ENCODE measurements around the gene SIAH3. TPM values are rescaled to one million over a fixed set of nuclear protein-coding genes. Genes with fewer than 3 reads are reported as not detected.

SIAH3 gene
- total RNA-seq, 1 experiment from 2014 or later, result not detected

DNA sequence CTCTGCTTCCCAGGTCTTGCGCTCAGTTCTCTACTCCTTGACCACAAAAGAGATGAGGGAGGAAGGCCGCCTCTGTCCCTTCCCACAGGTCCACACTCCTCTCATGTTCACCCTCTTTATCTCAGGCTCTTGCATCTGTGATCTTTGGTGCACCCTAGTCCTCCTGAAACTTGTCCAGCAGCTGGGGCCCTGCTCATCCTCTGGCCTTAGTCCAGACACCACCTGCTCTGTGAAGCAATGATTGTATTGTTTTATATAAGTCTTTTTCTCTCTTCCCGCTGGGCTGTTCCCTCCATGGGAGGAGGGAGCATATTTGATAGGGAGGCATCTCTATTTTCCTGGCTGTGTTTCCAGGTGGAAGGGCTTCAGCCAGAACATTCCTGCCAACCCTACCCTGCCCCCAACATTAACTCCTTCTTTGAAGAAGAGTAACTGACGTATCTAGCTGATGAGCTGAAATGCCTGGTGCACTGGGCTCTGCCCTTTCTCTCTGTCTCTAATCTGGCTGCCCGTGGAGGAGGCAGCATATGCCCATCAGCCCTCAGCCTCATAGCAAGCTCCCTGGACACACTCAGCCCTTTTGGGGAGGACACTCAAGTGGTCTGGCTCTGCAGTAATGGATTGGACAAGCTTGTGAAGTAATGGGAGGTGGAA lies 38.2 kb upstream of the SIAH3 start:
- Histone ChIP-seq H3K27ac (ENCODE audit: low read length) (no peak overlapping the region), H3F3A (ENCODE audit: low read length, unreplicated experiment) (no peaks in the 10 kb centered on the region), H3K4me3 (ENCODE audit: low read length) (no peak overlapping the region), H3K36me3 (ENCODE audit: low read depth, low read length) (no peaks in the 10 kb centered on the region), H4K20me1 (ENCODE audit: low read length) (no peaks in the 10 kb centered on the region), H3K79me2 (ENCODE audit: low read length) (no peaks in the 10 kb centered on the region), H3K9me2 (replicated peaks; ENCODE audit: low read length) (no peaks in the 10 kb centered on the region), H3K9ac (ENCODE audit: low read length) (no peak overlapping the region), H2AFZ (ENCODE audit: low read length) (no peak overlapping the region), H3K9me3 (ENCODE audit: low read length) (no peaks in the 10 kb centered on the region), H3K4me2 (ENCODE audit: low read length) (no peak overlapping the region), H3K4me1 (ENCODE audit: insufficient read depth, low read length) (no peaks in the 10 kb centered on the region), H3K27me3 (ENCODE audit: low read length) (peaks cover 41% of the 10 kb centered on the region)
- ChIA-PET POLR2A (ENCODE audit: unreplicated experiment) (no interaction called here), CTCF (no interaction called here)
- TF ChIP-seq EZH2phosphoT487 (IDR thresholded peaks at IDR 0.05; ENCODE audit: borderline replicate concordance, low read length) (no peak), CTCF (conservative IDR thresholded peaks at IDR 0.05; ENCODE audit: low read depth, low read length) (no peak), EZH2 (IDR thresholded peaks at IDR 0.05; ENCODE audit: low read length, unreplicated experiment) (no peak)
- no peak for DNase-seq
- ATAC-seq, result no peak
- no TSS peak for BruUV-seq (replicated peaks)
- intact Hi-C loops (cut with micrococcal nuclease), result no loop called here

GRCh38 chr13:45886466-45886865 lies 34.9 kb upstream of the SIAH3 start:
- Histone ChIP-seq H3K27ac (ENCODE audit: low read length) (no peak overlapping the region), H3K4me2 (ENCODE audit: low read length) (no peak overlapping the region), H3K36me3 (ENCODE audit: low read depth, low read length) (no peaks in the 10 kb centered on the region), H3K9me3 (ENCODE audit: low read length) (no peaks in the 10 kb centered on the region), H3K4me3 (ENCODE audit: low read length) (no peak overlapping the region), H3K79me2 (ENCODE audit: low read length) (no peaks in the 10 kb centered on the region), H3K9ac (ENCODE audit: low read length) (no peak overlapping the region), H2AFZ (ENCODE audit: low read length) (no peak overlapping the region), H3K9me2 (replicated peaks; ENCODE audit: low read length) (no peaks in the 10 kb centered on the region), H4K20me1 (ENCODE audit: low read length) (no peaks in the 10 kb centered on the region), H3F3A (ENCODE audit: low read length, unreplicated experiment) (no peaks in the 10 kb centered on the region), H3K4me1 (ENCODE audit: insufficient read depth, low read length) (no peaks in the 10 kb centered on the region), H3K27me3 (ENCODE audit: low read length) (peaks cover 12% of the 10 kb centered on the region; the same call in 1 of the 2 replicates)
- intact Hi-C loops (cut with micrococcal nuclease), result no loop called here
- DNase-seq (no peak), ATAC-seq (no peak)
- ChIA-PET POLR2A (ENCODE audit: unreplicated experiment) (no interaction called here), CTCF (no interaction called here)
- no peak for TF ChIP-seq EZH2 (IDR thresholded peaks at IDR 0.05; ENCODE audit: low read length, unreplicated experiment)
- TF ChIP-seq CTCF (conservative IDR thresholded peaks at IDR 0.05; ENCODE audit: low read depth, low read length), result no peak
- TF ChIP-seq EZH2phosphoT487 (IDR thresholded peaks at IDR 0.05; ENCODE audit: borderline replicate concordance, low read length), result no peak
- BruUV-seq (replicated peaks), result no TSS peak

- no peaks in the 10 kb centered on the region for H3F3A ChIP-seq (ENCODE audit: low read length, unreplicated experiment)
- H3K9me2 ChIP-seq (replicated peaks; ENCODE audit: low read length), result no peaks in the 10 kb centered on the region
- H3K79me2 ChIP-seq (ENCODE audit: low read length), result no peaks in the 10 kb centered on the region
- DNase-seq (no peak), ATAC-seq (no peak)
- TF ChIP-seq EZH2phosphoT487 (IDR thresholded peaks at IDR 0.05; ENCODE audit: borderline replicate concordance, low read length) (no peak), CTCF (conservative IDR thresholded peaks at IDR 0.05; ENCODE audit: low read depth, low read length) (no peak), EZH2 (IDR thresholded peaks at IDR 0.05; ENCODE audit: low read length, unreplicated experiment) (no peak)
- 0 out of 2 replicates have a peak, but pooled peaks cover 3% of the 10 kb centered on the region for H3K27me3 ChIP-seq (ENCODE audit: low read length)
- no peak overlapping the region for H2AFZ ChIP-seq (ENCODE audit: low read length)
- H3K9ac ChIP-seq (ENCODE audit: low read length), result no peak overlapping the region
- H3K4me2 ChIP-seq (ENCODE audit: low read length), result no peak overlapping the region
- H3K4me1 ChIP-seq (ENCODE audit: insufficient read depth, low read length), result no peaks in the 10 kb centered on the region
- POLR2A ChIA-PET (ENCODE audit: unreplicated experiment), result no interaction called here
- BruUV-seq (replicated peaks), result no TSS peak
- intact Hi-C loops (cut with micrococcal nuclease), result no loop called here
- H4K20me1 ChIP-seq (ENCODE audit: low read length), result no peaks in the 10 kb centered on the region
- H3K36me3 ChIP-seq (ENCODE audit: low read depth, low read length), result no peaks in the 10 kb centered on the region
- no peak overlapping the region for H3K27ac ChIP-seq (ENCODE audit: low read length)
- H3K4me3 ChIP-seq (ENCODE audit: low read length), result no peak overlapping the region
- H3K9me3 ChIP-seq (ENCODE audit: low read length), result no peaks in the 10 kb centered on the region
- CTCF ChIA-PET, result no interaction called here
Measured at GRCh38 chr13:45885194-45885593, 33.6 kb upstream of the SIAH3 start.

Measured in PC-3 (cell line).